GM19351 (cell line): Measurements from ENCODE around the gene BCAS3.
A peak's percentile ranks its signal among the peaks of the same experiment; 100 is the strongest.

ENCODE experiments used
- ATAC-seq: cut with Tn5 transposase; IDR thresholded peaks from one replicate; pipeline ENCODE4 v1.9.1; 2021; ENCODE audit warnings: mild to moderate bottlenecking, moderate library complexity; ENCODE audit not compliant: unreplicated experiment

Gene BCAS3

GRCh38 chr17:61267847-61268246 is 590.2 kb downstream of the BCAS3 start:
- ATAC-seq, result no peak

- ATAC-seq, result no peak
These were observed 597.7 kb downstream of the BCAS3 start for GRCh38 chr17:61275395-61275794.

GRCh38 chr17:61276806-61277205 is 599.2 kb downstream of the BCAS3 start:
- no peak for ATAC-seq

- ATAC-seq, result no peak
These were observed 602.0 kb downstream of the BCAS3 start for GRCh38 chr17:61279476-61280145.

- peak; percentile 53 for ATAC-seq
These were observed 602.7 kb downstream of the BCAS3 start for GRCh38 chr17:61280338-61280737.

- no peak for ATAC-seq
These were observed 603.2 kb downstream of the BCAS3 start for GRCh38 chr17:61280851-61281250.

- no peak for ATAC-seq
These were observed 604.7 kb downstream of the BCAS3 start for GRCh38 chr17:61282377-61282776.

GRCh38 chr17:61283043-61283442 is 605.4 kb downstream of the BCAS3 start:
- ATAC-seq, result no peak

GRCh38 chr17:61284174-61284573 is 606.5 kb downstream of the BCAS3 start:
- no peak for ATAC-seq

GRCh38 chr17:61284746-61285145 is 607.1 kb downstream of the BCAS3 start:
- ATAC-seq, result no peak

GRCh38 chr17:61285526-61286320 is 608.1 kb downstream of the BCAS3 start:
- no peak for ATAC-seq

GRCh38 chr17:61286449-61286848 is 608.8 kb downstream of the BCAS3 start:
- ATAC-seq, result no peak

- ATAC-seq, result no peak
These were observed 612.0 kb downstream of the BCAS3 start for GRCh38 chr17:61289408-61290385.

- ATAC-seq, result no peak
These were observed 614.0 kb downstream of the BCAS3 start for GRCh38 chr17:61291451-61292285.

- no peak for ATAC-seq
These were observed 616.6 kb downstream of the BCAS3 start for GRCh38 chr17:61294286-61294685.

GRCh38 chr17:61294777-61295176 is 617.1 kb downstream of the BCAS3 start:
- no peak for ATAC-seq

GRCh38 chr17:61296058-61296457 is 618.4 kb downstream of the BCAS3 start:
- ATAC-seq, result no peak

GRCh38 chr17:61299517-61300513 is 622.2 kb downstream of the BCAS3 start:
- no peak for ATAC-seq
